HG02763 (cell line): ENCODE measurements around the gene SPARC.

ENCODE experiments used
- ATAC-seq: cut with Tn5 transposase; IDR thresholded peaks from one replicate; pipeline ENCODE4 v1.9.1; 2021; ENCODE audit warnings: mild to moderate bottlenecking, moderate library complexity; ENCODE audit not compliant: unreplicated experiment

Gene SPARC

GRCh38 chr5:151628112-151628823, 58.4 kb downstream of the SPARC start:
- no peak for ATAC-seq

- ATAC-seq, result no peak
Observed at GRCh38 chr5:151627650-151628049, 59.1 kb downstream of the SPARC start.

GRCh38 chr5:151625285-151625684, 61.4 kb downstream of the SPARC start:
- no peak for ATAC-seq

GRCh38 chr5:151624476-151624875, 62.2 kb downstream of the SPARC start:
- ATAC-seq, result no peak

GRCh38 chr5:151622367-151623088, 64.2 kb downstream of the SPARC start:
- no peak for ATAC-seq

DNA sequence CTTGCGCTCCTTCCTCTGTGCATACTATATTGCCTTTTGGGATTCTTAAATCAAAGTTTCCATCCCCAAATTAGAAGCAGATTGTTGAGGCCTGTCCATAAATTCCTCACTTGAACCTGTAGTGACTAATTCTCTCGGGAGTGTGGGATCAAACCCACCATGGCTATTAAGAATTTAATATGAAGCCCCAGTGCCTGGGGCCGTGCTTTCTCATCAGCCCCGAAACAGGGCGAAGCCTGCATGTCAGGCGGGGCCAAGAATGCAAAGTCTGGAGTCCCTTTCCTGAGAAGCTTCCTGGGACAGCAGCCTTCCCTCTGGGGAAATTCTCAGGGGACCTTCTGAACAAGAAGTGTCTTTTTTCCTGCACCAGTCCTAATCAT, 66.3 kb downstream of the SPARC start:
- ATAC-seq, result no peak

GRCh38 chr5:151619812-151620460, 66.8 kb downstream of the SPARC start:
- ATAC-seq, result no peak

GRCh38 chr5:151618907-151619306, 67.8 kb downstream of the SPARC start:
- ATAC-seq, result no peak

GRCh38 chr5:151617841-151618710, 68.6 kb downstream of the SPARC start:
- ATAC-seq, result no peak

GRCh38 chr5:151617383-151617840, 69.3 kb downstream of the SPARC start:
- no peak for ATAC-seq

DNA sequence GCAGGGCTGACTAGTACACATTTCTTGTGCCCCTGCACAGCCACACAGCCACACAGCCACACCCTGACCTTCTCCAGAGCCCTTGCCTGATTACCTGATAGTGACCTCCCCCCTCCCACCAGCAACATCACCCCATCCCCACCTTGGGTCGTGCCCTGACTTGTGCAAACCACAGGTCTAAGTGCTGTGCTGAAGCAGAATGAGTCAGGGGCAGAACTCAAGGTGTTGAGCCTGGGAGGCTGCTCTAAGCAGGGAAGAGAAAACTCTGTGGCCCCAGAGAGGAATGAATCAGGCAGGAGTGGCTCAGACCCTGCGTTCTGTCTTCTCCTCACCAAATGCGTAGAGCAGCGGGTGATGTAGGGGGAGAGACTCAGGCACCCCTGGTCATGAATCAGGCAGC, 71.3 kb downstream of the SPARC start:
- peak; percentile 36 for ATAC-seq

- no peak for ATAC-seq
Observed at GRCh38 chr5:151614565-151614964, 72.2 kb downstream of the SPARC start.

- peak; percentile 74 for ATAC-seq
Observed at GRCh38 chr5:151612689-151613427, 73.9 kb downstream of the SPARC start.

- ATAC-seq, result no peak
Observed at GRCh38 chr5:151611127-151611775, 75.5 kb downstream of the SPARC start.
